ENCODE measurements around the gene IER2.

Gene IER2

GRCh38 chr19:13150187-13150930, at the start of gene IER2, which contains the start of gene STX10:
Gene IER2, plus strand, starts transcription at chr19:13150411. Its CDS starts 2,776 bp downstream, at chr19:13153187.
Gene STX10, minus strand, starts transcription at chr19:13150375. Its CDS starts 202 bp downstream, at chr19:13150173.
- DNase-seq (ENCODE audit: low spot score) = peak; percentile 95

GRCh38 chr19:13100841-13101589, 49.2 kb upstream of the IER2 start:
- no peak for DNase-seq (ENCODE audit: low spot score)

- no peak for DNase-seq (ENCODE audit: low spot score)
Measured at GRCh38 chr19:13101590-13102415, 48.4 kb upstream of the IER2 start.

GRCh38 chr19:13102416-13102665, 47.9 kb upstream of the IER2 start:
- no peak for DNase-seq (ENCODE audit: low spot score)

- DNase-seq (ENCODE audit: low spot score) = no peak
Measured at GRCh38 chr19:13102666-13103580, 47.3 kb upstream of the IER2 start, which contains the start of gene LYL1. Gene LYL1, minus strand, starts transcription at chr19:13102858. Its CDS starts 1,687 bp downstream, at chr19:13101171.

- no peak for DNase-seq (ENCODE audit: low spot score)
Measured at GRCh38 chr19:13103581-13104359, 46.4 kb upstream of the IER2 start.

GRCh38 chr19:13104360-13104847, 45.8 kb upstream of the IER2 start:
- DNase-seq (ENCODE audit: low spot score) = peak; percentile 45

- DNase-seq (ENCODE audit: low spot score) = no peak
Measured at GRCh38 chr19:13104848-13105711, 45.1 kb upstream of the IER2 start.

- DNase-seq (ENCODE audit: low spot score) = no peak
Measured at GRCh38 chr19:13109361-13110098, 40.7 kb upstream of the IER2 start.

GRCh38 chr19:13110099-13110610, 40.1 kb upstream of the IER2 start:
- DNase-seq (ENCODE audit: low spot score) = no peak

GRCh38 chr19:13112555-13112954, 37.7 kb upstream of the IER2 start:
- no peak for DNase-seq (ENCODE audit: low spot score)

- DNase-seq (ENCODE audit: low spot score) = no peak
Measured at GRCh38 chr19:13115936-13116281, 34.3 kb upstream of the IER2 start.

GRCh38 chr19:13116282-13117175, 33.7 kb upstream of the IER2 start, which contains the start of gene TRMT1:
Gene TRMT1, minus strand, starts transcription at chr19:13116740. Its CDS starts 341 bp downstream, at chr19:13116399.
- DNase-seq (ENCODE audit: low spot score) = peak; percentile 93

GRCh38 chr19:13117176-13117771, 32.9 kb upstream of the IER2 start:
- peak; percentile 29 for DNase-seq (ENCODE audit: low spot score)

GRCh38 chr19:13117772-13118423, 32.3 kb upstream of the IER2 start, which contains the start of gene NACC1:
Gene NACC1, plus strand, starts transcription at chr19:13118264. Its CDS starts 16,944 bp downstream, at chr19:13135208.
- peak; percentile 88 for DNase-seq (ENCODE audit: low spot score)
